NB4 (cell line): ENCODE data around the gene TBC1D23.
A peak's percentile ranks its signal among the peaks of the same experiment; 100 is the strongest.
"Not testable (repeated sequence)": the region's sequence is repeated elsewhere in the genome, so short reads cannot be mapped to it uniquely, and the experiment has no call there.

Experiments used
- DNase-seq: peaks from one replicate; pipeline ENCODE4 v3.0.0; 2010; ENCODE audit warnings: low read depth
- H3K4me3 ChIP-seq: one replicate; pipeline ENCODE4 v1.5.1; 2011; ENCODE audit warnings: mild to moderate bottlenecking, low read depth, low read length, moderate library complexity
- MAX ChIP-seq: IDR thresholded peaks from 2 replicates; pipeline ENCODE4 v1.6.1; 2011; ENCODE audit warnings: low read depth, low read length
- MYC ChIP-seq: IDR thresholded peaks from 2 replicates; pipeline ENCODE4 v1.6.1; 2011; ENCODE audit warnings: low read depth, low read length
- POLR2A ChIP-seq: IDR thresholded peaks from 2 replicates; pipeline ENCODE4 v1.6.1; 2011; ENCODE audit warnings: mild to moderate bottlenecking; ENCODE audit not compliant: insufficient read length; ENCODE audit errors: extremely low read depth
- TF ChIP-seq, protein P1 (sequence below): IDR thresholded peaks from one replicate; pipeline ENCODE4 v1.5.1; 2012; ENCODE audit warnings: low read depth, low read length

The TBC1D23 gene

DNA sequence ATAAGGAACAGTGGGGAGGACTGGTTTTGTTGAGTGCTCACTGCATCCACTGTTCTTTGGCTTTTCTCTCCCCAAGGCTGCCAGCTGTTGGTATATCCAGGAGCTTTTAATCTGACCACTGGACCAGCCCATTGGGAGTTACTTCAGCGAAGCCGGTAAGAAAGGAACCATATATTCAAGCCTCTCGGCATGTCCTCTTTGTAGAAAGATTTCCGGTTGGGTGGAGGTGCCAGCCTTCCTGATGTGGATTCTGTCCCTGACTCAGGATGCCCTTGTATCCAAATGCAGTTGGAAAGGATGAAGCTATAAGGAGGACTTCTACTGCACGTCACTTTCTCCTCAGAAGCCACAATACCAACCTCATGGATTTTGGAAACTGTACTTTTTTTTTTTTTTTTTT lies 87.9 kb downstream of the TBC1D23 start:
- no peak overlapping the region for H3K4me3 ChIP-seq
- TF ChIP-seq, protein P1, sequence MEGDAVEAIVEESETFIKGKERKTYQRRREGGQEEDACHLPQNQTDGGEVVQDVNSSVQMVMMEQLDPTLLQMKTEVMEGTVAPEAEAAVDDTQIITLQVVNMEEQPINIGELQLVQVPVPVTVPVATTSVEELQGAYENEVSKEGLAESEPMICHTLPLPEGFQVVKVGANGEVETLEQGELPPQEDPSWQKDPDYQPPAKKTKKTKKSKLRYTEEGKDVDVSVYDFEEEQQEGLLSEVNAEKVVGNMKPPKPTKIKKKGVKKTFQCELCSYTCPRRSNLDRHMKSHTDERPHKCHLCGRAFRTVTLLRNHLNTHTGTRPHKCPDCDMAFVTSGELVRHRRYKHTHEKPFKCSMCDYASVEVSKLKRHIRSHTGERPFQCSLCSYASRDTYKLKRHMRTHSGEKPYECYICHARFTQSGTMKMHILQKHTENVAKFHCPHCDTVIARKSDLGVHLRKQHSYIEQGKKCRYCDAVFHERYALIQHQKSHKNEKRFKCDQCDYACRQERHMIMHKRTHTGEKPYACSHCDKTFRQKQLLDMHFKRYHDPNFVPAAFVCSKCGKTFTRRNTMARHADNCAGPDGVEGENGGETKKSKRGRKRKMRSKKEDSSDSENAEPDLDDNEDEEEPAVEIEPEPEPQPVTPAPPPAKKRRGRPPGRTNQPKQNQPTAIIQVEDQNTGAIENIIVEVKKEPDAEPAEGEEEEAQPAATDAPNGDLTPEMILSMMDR, result no peak
- TF ChIP-seq MAX (no peak), MYC (no peak), POLR2A (no peak)
- no peak for DNase-seq

DNA sequence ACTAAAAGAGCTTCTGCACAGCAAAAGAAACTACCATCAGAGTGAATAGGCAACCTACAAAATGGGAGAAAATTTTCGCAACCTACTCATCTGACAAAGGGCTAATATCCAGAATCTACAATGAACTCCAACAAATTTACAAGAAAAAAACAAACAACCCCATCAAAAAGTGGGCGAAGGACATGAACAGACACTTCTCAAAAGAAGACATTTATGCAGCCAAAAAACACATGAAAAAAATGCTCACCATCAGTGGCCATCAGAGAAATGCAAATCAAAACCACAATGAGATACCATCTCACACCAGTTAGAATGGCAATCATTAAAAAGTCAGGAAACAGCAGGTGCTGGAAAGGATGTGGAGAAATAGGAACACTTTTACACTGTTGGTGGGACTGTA lies 91.0 kb downstream of the TBC1D23 start:
- not testable (repeated sequence) for DNase-seq, H3K4me3 ChIP-seq

GRCh38 chr3:100352296-100353231 lies 91.8 kb downstream of the TBC1D23 start:
- TF ChIP-seq MYC (no peak), POLR2A (no peak), MAX (no peak)
- TF ChIP-seq, protein P1, result no peak
- DNase-seq, result no peak
- no peak overlapping the region for H3K4me3 ChIP-seq

DNA sequence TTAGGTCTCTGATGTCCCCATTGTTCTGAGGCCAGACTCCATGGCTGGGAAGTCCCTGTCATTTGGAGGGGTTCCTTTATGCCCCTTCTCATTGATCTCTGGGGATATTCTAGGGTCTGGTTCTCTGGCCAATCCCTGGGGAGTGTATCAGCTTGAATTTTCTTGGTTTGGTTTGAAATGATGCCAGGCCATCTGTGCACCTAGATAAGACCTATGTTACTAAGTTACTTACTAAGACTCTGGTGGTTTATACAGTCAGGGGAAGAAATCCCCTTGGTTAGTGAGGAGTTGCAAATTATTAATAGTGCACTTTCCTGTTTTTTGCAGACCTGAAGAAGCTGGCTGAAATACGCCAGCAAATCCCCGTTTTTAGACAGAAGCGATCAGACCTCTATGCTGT lies 94.1 kb downstream of the TBC1D23 start:
- no peak for DNase-seq
- no peak for TF ChIP-seq MYC
- TF ChIP-seq POLR2A, result no peak
- TF ChIP-seq MAX, result no peak
- TF ChIP-seq, protein P1, result no peak
- no peak overlapping the region for H3K4me3 ChIP-seq

DNA sequence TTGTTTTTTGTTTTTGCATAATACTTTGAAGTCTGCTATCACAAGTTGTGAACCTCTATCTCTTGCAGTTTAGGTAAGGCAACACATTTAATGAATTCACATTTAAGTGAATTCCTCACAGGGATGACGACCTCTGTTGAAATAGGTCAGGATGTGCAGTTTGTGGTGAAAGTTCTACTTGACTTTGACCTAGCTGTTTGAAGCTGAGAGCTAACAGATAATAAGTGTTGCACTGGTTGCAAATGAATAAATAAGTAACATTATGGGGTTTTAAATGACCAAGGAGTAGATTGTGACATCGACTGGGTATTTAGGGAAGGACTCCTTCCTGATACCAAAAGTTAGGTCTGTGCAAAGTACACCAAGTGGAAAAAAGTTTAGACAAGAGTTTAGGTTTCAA lies 97.6 kb downstream of the TBC1D23 start:
- TF ChIP-seq POLR2A (no peak), MYC (no peak), MAX (no peak)
- TF ChIP-seq, protein P1, result no peak
- H3K4me3 ChIP-seq, result no peak overlapping the region
- DNase-seq, result peak; percentile 11

GRCh38 chr3:100359035-100359434 lies 98.2 kb downstream of the TBC1D23 start:
- DNase-seq, result no peak
- no peak overlapping the region for H3K4me3 ChIP-seq
- TF ChIP-seq POLR2A, result no peak
- TF ChIP-seq, protein P1, result no peak
- TF ChIP-seq MYC, result no peak
- no peak for TF ChIP-seq MAX
